Astrocyte of the hippocampus (primary cell): ENCODE results near the gene POLE2.
A peak's percentile ranks its signal among the peaks of the same experiment; 100 is the strongest.
"Not testable (repeated sequence)": the region's sequence is repeated elsewhere in the genome, so short reads cannot be mapped to it uniquely, and the experiment has no call there.

Experiments used
- DNase-seq: peaks from one replicate; pipeline ENCODE4 v3.0.0; 2011; ENCODE audit warnings: low read depth, low spot score

POLE2 gene

GRCh38 chr14:49659526-49660455 lies 28.2 kb downstream of the POLE2 start:
- no peak for DNase-seq

GRCh38 chr14:49657500-49657899 lies 30.5 kb downstream of the POLE2 start:
- DNase-seq: not testable (repeated sequence)

GRCh38 chr14:49654511-49654910 lies 33.5 kb downstream of the POLE2 start:
- no peak for DNase-seq

- no peak for DNase-seq
Measured at GRCh38 chr14:49653508-49653907, 34.5 kb downstream of the POLE2 start.

- no peak for DNase-seq
Measured at GRCh38 chr14:49642163-49642562, 45.9 kb downstream of the POLE2 start.

- peak; percentile 53 for DNase-seq
Measured at GRCh38 chr14:49641697-49642129, 46.3 kb downstream of the POLE2 start.

- DNase-seq: no peak
Measured at GRCh38 chr14:49640540-49641417, 47.2 kb downstream of the POLE2 start.

- DNase-seq: no peak
Measured at GRCh38 chr14:49637534-49638078, 50.4 kb downstream of the POLE2 start.

GRCh38 chr14:49636866-49637265 lies 51.1 kb downstream of the POLE2 start:
- no peak for DNase-seq

GRCh38 chr14:49634547-49635334 lies 53.3 kb downstream of the POLE2 start, which contains the start of gene DNAAF2:
Gene DNAAF2 (minus strand): TSS chr14:49635244. CDS start chr14:49635149, 95 bp downstream.
- peak; percentile 88 for DNase-seq

- peak; percentile 99 for DNase-seq
Measured at GRCh38 chr14:49633640-49634546, 54.1 kb downstream of the POLE2 start.

GRCh38 chr14:49623941-49624839 lies 63.8 kb downstream of the POLE2 start:
- no peak for DNase-seq

- DNase-seq: no peak
Measured at GRCh38 chr14:49623387-49623786, 64.6 kb downstream of the POLE2 start.

GRCh38 chr14:49622022-49622607 lies 65.9 kb downstream of the POLE2 start:
- no peak for DNase-seq

- DNase-seq: peak; percentile 84
Measured at GRCh38 chr14:49621114-49621881, 66.7 kb downstream of the POLE2 start.

GRCh38 chr14:49620182-49621113 lies 67.6 kb downstream of the POLE2 start, which contains the start of the genes MGAT2 and RPL36AL:
Gene MGAT2 (plus strand): TSS chr14:49620799. CDS start chr14:49621269, 470 bp downstream.
Gene RPL36AL (minus strand): TSS chr14:49620626. CDS start chr14:49619104, 1,522 bp downstream.
- peak; percentile 99 for DNase-seq
